Astrocyte (in vitro differentiated cells and primary cell): ENCODE data around the gene ENPP6. TPM values are rescaled to one million over a fixed set of nuclear protein-coding genes. Genes with fewer than 3 reads are reported as not detected.

ENCODE experiments used
- DNase-seq: peaks from one replicate; pipeline ENCODE4 v3.0.0-alpha.2; 2010; ENCODE audit warnings: low read depth
- FAIRE-seq: peaks from 2 replicates; lab custom pipeline; 2011; peaks lifted over from hg19 to GRCh38; lab: Jason Lieb, UNC
- H2AFZ ChIP-seq: 2 replicates; pipeline ENCODE4 v1.6.0; 2012; ENCODE audit warnings: low read depth, low read length, inconsistent platforms
- H3K27ac ChIP-seq: 2 replicates; pipeline ENCODE4 v1.5.1; 2011; ENCODE audit warnings: low read depth, low read length, inconsistent platforms
- H3K27me3 ChIP-seq: 2 replicates; pipeline ENCODE4 v1.6.0; 2011; ENCODE audit warnings: low read length, inconsistent platforms; ENCODE audit not compliant: insufficient read depth
- H3K36me3 ChIP-seq: 2 replicates; pipeline ENCODE4 v1.5.1; 2011; ENCODE audit warnings: low read length, inconsistent platforms; ENCODE audit not compliant: insufficient read depth
- H3K4me1 ChIP-seq: 2 replicates; pipeline ENCODE4 v1.5.1; 2011; ENCODE audit warnings: low read length, inconsistent platforms; ENCODE audit not compliant: insufficient read depth
- H3K4me2 ChIP-seq: 2 replicates; pipeline ENCODE4 v1.6.0; 2012; ENCODE audit warnings: low read length, inconsistent platforms
- H3K4me3 ChIP-seq: 2 replicates; pipeline ENCODE4 v1.5.1; 2011; ENCODE audit warnings: low read depth, mild to moderate bottlenecking, low read length, inconsistent platforms; ENCODE audit not compliant: insufficient read depth
- H3K79me2 ChIP-seq: 2 replicates; pipeline ENCODE4 v1.6.0; 2012; ENCODE audit warnings: mild to moderate bottlenecking, low read length, inconsistent platforms; ENCODE audit not compliant: insufficient read depth
- H3K9ac ChIP-seq: 2 replicates; pipeline ENCODE4 v1.6.0; 2012; ENCODE audit warnings: mild to moderate bottlenecking, low read length, inconsistent platforms
- H3K9me3 ChIP-seq: 2 replicates; pipeline ENCODE4 v1.5.1; 2012; ENCODE audit warnings: low read depth, mild to moderate bottlenecking, low read length, inconsistent platforms; ENCODE audit not compliant: insufficient read depth
- H4K20me1 ChIP-seq: 2 replicates; pipeline ENCODE4 v1.6.0; 2012; ENCODE audit warnings: low read length, inconsistent platforms; ENCODE audit not compliant: insufficient read depth
- H3K27ac Mint-ChIP-seq: one replicate; pipeline ENCODE4 v1.8.0; 2021; ENCODE audit warnings: mild to moderate bottlenecking, mixed read lengths; ENCODE audit not compliant: unreplicated experiment
- H3K27me3 Mint-ChIP-seq: one replicate; pipeline ENCODE4 v1.8.0; 2021; ENCODE audit warnings: low read depth, mixed read lengths; ENCODE audit not compliant: unreplicated experiment
- H3K36me3 Mint-ChIP-seq: one replicate; pipeline ENCODE4 v1.8.0; 2021; ENCODE audit warnings: low read depth, mixed read lengths; ENCODE audit not compliant: unreplicated experiment
- H3K4me1 Mint-ChIP-seq: one replicate; pipeline ENCODE4 v1.8.0; 2021; ENCODE audit warnings: low read depth, mixed read lengths; ENCODE audit not compliant: unreplicated experiment
- H3K4me3 Mint-ChIP-seq: one replicate; pipeline ENCODE4 v1.8.0; 2021; ENCODE audit warnings: mild to moderate bottlenecking, moderate library complexity, mixed read lengths; ENCODE audit not compliant: unreplicated experiment
- H3K9me3 Mint-ChIP-seq: one replicate; pipeline ENCODE4 v1.8.0; 2021; ENCODE audit warnings: mild to moderate bottlenecking, mixed read lengths; ENCODE audit not compliant: unreplicated experiment
- EZH2 ChIP-seq: IDR thresholded peaks from 2 replicates; pipeline ENCODE4 v1.6.1; 2012; ENCODE audit warnings: mild to moderate bottlenecking, low read length, inconsistent platforms; ENCODE audit not compliant: insufficient read depth
- total RNA-seq: library from RNA; stranded (reverse); gene quantifications from 2 replicates; pipeline ENCODE4 v1.2.1, GENCODE V29; 2021
- TF ChIP-seq, protein P1 (sequence below): IDR thresholded peaks from 2 replicates; pipeline ENCODE4 v1.5.1; 2011; ENCODE audit warnings: low read depth, mild to moderate bottlenecking, inconsistent platforms, low read length, moderate library complexity; ENCODE audit not compliant: insufficient read depth

The ENPP6 gene
- total RNA-seq, 1 donor from 2014 or later = 0.50 TPM

DNA sequence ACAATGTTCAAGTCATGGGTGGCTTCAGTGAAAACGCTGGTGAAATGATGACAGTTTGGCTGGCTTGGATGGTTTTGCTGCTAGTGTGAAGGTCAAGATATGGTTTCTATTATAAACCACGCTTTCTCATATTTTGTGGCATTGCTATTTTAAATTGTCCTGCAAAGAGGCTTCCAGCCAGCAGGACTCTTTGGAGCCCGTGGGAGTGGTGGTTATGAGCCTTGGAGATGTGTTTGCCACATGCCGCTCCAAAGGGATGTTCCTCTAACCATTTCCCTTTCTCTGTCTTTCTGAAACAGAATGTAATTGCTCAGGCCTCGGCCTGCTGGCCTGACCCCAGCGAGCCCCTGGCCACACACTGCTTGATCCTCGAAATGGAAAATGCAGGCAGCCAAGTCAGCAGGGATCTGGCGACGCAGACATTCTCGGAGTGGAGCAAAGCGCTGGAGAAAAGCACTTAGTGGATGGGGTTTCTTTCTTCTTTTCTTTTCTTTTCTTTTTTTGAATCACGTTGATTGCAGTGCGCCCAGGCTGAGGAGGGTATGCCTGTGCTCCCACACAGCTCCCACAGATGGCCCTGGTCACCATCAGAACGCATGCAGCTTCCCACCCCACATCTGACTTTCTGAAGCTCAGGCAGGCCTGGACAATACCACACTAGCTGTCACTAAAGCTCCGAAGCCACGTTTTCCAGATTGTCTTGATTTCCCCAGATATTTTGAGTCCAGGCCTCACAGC lies 114.0 kb downstream of the ENPP6 start:
- no peaks in the 10 kb centered on the region for H4K20me1 ChIP-seq
- Mint-ChIP-seq H3K4me1 (peaks cover 6% of the 10 kb centered on the region), H3K36me3 (no peaks in the 10 kb centered on the region), H3K9me3 (no peaks in the 10 kb centered on the region), H3K4me3 (no peak overlapping the region), H3K27ac (no peak overlapping the region), H3K27me3 (peaks cover 32% of the 10 kb centered on the region)
- H3K27ac ChIP-seq = no peak overlapping the region
- TF ChIP-seq, protein P1, sequence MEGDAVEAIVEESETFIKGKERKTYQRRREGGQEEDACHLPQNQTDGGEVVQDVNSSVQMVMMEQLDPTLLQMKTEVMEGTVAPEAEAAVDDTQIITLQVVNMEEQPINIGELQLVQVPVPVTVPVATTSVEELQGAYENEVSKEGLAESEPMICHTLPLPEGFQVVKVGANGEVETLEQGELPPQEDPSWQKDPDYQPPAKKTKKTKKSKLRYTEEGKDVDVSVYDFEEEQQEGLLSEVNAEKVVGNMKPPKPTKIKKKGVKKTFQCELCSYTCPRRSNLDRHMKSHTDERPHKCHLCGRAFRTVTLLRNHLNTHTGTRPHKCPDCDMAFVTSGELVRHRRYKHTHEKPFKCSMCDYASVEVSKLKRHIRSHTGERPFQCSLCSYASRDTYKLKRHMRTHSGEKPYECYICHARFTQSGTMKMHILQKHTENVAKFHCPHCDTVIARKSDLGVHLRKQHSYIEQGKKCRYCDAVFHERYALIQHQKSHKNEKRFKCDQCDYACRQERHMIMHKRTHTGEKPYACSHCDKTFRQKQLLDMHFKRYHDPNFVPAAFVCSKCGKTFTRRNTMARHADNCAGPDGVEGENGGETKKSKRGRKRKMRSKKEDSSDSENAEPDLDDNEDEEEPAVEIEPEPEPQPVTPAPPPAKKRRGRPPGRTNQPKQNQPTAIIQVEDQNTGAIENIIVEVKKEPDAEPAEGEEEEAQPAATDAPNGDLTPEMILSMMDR = no peak
- no peak for TF ChIP-seq EZH2
- H2AFZ ChIP-seq = no peak overlapping the region
- H3K4me3 ChIP-seq = no peak overlapping the region
- FAIRE-seq (no peak), DNase-seq (no peak)
- no peaks in the 10 kb centered on the region for H3K36me3 ChIP-seq
- no peak overlapping the region for H3K4me2 ChIP-seq
- H3K4me1 ChIP-seq = no peaks in the 10 kb centered on the region
- H3K9me3 ChIP-seq = no peaks in the 10 kb centered on the region
- H3K27me3 ChIP-seq = no peaks in the 10 kb centered on the region
- no peak overlapping the region for H3K9ac ChIP-seq
- no peaks in the 10 kb centered on the region for H3K79me2 ChIP-seq

DNA sequence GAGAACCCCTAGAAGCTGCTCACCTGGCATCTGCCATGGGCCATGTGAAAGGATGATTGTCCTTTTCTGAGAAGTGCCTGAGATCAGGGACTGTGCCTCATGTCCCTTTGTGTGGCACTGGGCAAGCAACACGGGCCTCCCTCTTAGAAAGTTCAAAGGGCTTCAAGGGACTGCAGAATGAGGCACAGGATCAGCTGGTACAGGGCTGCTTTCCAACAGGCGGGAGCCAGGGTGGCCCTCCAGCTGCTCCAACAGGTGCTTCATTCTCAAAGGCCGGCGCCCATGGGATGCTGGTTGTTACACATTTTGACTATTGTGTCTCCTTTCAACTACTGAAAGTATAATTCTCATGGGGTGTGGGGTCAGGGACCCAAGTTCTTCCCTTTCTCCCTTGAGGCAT lies 114.7 kb downstream of the ENPP6 start:
- TF ChIP-seq EZH2 = no peak
- TF ChIP-seq, protein P1 = no peak
- no peaks in the 10 kb centered on the region for H3K36me3 ChIP-seq
- Mint-ChIP-seq H3K27me3 (peaks cover 36% of the 10 kb centered on the region), H3K27ac (no peak overlapping the region), H3K4me1 (peaks cover 6% of the 10 kb centered on the region), H3K4me3 (no peak overlapping the region), H3K9me3 (no peaks in the 10 kb centered on the region), H3K36me3 (no peaks in the 10 kb centered on the region)
- no peak overlapping the region for H2AFZ ChIP-seq
- no peak overlapping the region for H3K4me2 ChIP-seq
- no peak overlapping the region for H3K4me3 ChIP-seq
- H3K27me3 ChIP-seq = peaks cover 2% of the 10 kb centered on the region
- DNase-seq (no peak), FAIRE-seq (no peak)
- no peaks in the 10 kb centered on the region for H3K4me1 ChIP-seq
- no peak overlapping the region for H3K9ac ChIP-seq
- no peaks in the 10 kb centered on the region for H3K9me3 ChIP-seq
- H3K79me2 ChIP-seq = no peaks in the 10 kb centered on the region
- no peaks in the 10 kb centered on the region for H4K20me1 ChIP-seq
- no peak overlapping the region for H3K27ac ChIP-seq

DNA sequence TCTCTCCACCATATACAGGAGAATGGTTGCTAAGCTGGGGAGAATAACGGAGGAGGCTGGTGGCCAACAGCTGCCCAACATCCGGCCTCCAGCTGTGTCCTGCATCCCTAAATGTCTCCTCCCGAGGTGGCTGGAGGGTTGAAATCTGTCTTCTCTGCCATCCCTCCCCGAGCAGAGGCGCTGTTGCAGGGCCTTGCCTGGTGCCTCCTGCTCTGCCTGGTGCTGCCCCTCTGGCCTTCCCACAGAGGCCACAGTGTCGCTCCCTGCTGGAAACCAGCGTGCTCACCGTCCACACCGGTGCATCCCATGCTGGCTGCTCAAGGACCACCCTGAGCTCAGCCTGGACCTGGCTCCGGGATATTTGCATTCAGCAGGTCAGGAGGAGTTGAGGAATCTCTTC lies 115.2 kb downstream of the ENPP6 start:
- no peaks in the 10 kb centered on the region for H3K36me3 Mint-ChIP-seq
- H3K79me2 ChIP-seq = no peaks in the 10 kb centered on the region
- H4K20me1 ChIP-seq = no peaks in the 10 kb centered on the region
- H3K4me2 ChIP-seq = no peak overlapping the region
- H3K9ac ChIP-seq = no peak overlapping the region
- H3K27me3 Mint-ChIP-seq = peaks cover 35% of the 10 kb centered on the region
- no peak overlapping the region for H3K27ac ChIP-seq
- FAIRE-seq (no peak), DNase-seq (no peak)
- peaks cover 2% of the 10 kb centered on the region for H3K27me3 ChIP-seq
- no peak overlapping the region for H3K4me3 ChIP-seq
- no peaks in the 10 kb centered on the region for H3K9me3 Mint-ChIP-seq
- no peaks in the 10 kb centered on the region for H3K4me1 ChIP-seq
- no peaks in the 10 kb centered on the region for H3K9me3 ChIP-seq
- no peak overlapping the region for H2AFZ ChIP-seq
- H3K27ac Mint-ChIP-seq = no peak overlapping the region
- H3K36me3 ChIP-seq = no peaks in the 10 kb centered on the region
- peaks cover 6% of the 10 kb centered on the region for H3K4me1 Mint-ChIP-seq
- TF ChIP-seq, protein P1 = no peak
- TF ChIP-seq EZH2 = no peak
- H3K4me3 Mint-ChIP-seq = no peak overlapping the region
